ENCODE measurements around the gene BEGAIN.

- TF ChIP-seq POLR2A (IDR thresholded peaks at IDR 0.05; ENCODE audit: low read length) (no peak), GATA1 (IDR thresholded peaks at IDR 0.05; ENCODE audit: low read depth, low read length) (no peak)
Observed at GRCh38 chr14:100633406-100633805, 46.2 kb upstream of the BEGAIN start.
